Transverse colon (tissue), 4 donors: ENCODE results near the gene TRIM69.
"Not testable (repeated sequence)": the region's sequence is repeated elsewhere in the genome, so short reads cannot be mapped to it uniquely, and the experiment has no call there.

Experiments
- POLR2AphosphoS5 ChIP-seq, 3 donors: sonication (generic); formaldehyde crosslinking; IDR thresholded peaks; one replicate each; pipeline ENCODE4 v1.6.1; 2016; ENCODE audit warnings: antibody characterized with exemption in 3 of 3
- TF ChIP-seq, protein P1 (sequence below), 5 experiments: fragments of 200-600 bp in 3 of 5; fragments of 450-650 bp in 2 of 5; sonication (generic) in 3 of 5; IDR thresholded peaks; 1 replicate in 2 of 5; 2 replicates in 3 of 5; pipeline ENCODE4 v1.5.1; 2016 to 2017; ENCODE audit warnings: antibody characterized with exemption in 5 of 5, inconsistent platforms in 3 of 5, mild to moderate bottlenecking in 2 of 5, moderate library complexity in 1 of 5

DNA sequence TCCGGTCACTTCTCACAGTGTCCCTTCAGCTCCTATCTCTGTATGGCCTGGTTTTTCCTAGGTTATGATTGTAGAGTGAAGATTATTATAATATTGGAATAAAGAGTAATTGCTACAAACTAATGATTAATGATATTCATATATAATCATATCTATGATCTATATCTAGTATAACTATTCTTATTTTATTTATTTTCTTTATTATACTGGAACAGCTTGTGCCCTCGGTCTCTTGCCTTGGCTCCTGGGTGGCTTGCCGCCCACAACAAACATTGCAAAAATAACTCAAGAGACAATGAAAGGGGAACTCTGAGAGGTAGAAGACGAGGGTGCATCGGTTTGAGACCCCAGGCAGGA lies 48.6 kb downstream of the TRIM69 start:
- TF ChIP-seq, protein P1, sequence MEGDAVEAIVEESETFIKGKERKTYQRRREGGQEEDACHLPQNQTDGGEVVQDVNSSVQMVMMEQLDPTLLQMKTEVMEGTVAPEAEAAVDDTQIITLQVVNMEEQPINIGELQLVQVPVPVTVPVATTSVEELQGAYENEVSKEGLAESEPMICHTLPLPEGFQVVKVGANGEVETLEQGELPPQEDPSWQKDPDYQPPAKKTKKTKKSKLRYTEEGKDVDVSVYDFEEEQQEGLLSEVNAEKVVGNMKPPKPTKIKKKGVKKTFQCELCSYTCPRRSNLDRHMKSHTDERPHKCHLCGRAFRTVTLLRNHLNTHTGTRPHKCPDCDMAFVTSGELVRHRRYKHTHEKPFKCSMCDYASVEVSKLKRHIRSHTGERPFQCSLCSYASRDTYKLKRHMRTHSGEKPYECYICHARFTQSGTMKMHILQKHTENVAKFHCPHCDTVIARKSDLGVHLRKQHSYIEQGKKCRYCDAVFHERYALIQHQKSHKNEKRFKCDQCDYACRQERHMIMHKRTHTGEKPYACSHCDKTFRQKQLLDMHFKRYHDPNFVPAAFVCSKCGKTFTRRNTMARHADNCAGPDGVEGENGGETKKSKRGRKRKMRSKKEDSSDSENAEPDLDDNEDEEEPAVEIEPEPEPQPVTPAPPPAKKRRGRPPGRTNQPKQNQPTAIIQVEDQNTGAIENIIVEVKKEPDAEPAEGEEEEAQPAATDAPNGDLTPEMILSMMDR (IDR thresholded peaks at IDR 0.05) = not testable (repeated sequence)
- not testable (repeated sequence) for TF ChIP-seq POLR2AphosphoS5 (IDR thresholded peaks at IDR 0.05)
